H1 (cell line): ENCODE data around the gene TBC1D22B. TPM values are rescaled to one million over a fixed set of nuclear protein-coding genes. Genes with fewer than 3 reads are reported as not detected.

Source experiments
- CTCF ChIA-PET: fragments of 300-600 bp; sonication (Branson Sonifier 250); formaldehyde crosslinking; loops from one replicate; lab custom pipeline; 2021; ENCODE audit not compliant: partially characterized antibody; lab: Charles Lee
- POLR2A ChIA-PET: fragments of 300-600 bp; sonication (Branson Sonifier 250); formaldehyde crosslinking; loops from one replicate; lab custom pipeline; 2021; ENCODE audit warnings: inconsistent platforms; ENCODE audit not compliant: partially characterized antibody; lab: Charles Lee
- DNase-seq, 2 experiments: peaks; one replicate each; pipeline versions ENCODE4 v3.0.0 to v3.0.0-alpha.2; 2010 to 2022; ENCODE audit warnings: low spot score in 2 of 2, low read depth in 1 of 2, mixed read lengths in 1 of 2
- FAIRE-seq: peaks from 2 replicates; lab custom pipeline; 2011; peaks lifted over from hg19 to GRCh38; lab: Jason Lieb, UNC
- H2AFZ ChIP-seq: 2 replicates; pipeline ENCODE4 v1.8.1; 2012; ENCODE audit warnings: low read length, inconsistent platforms
- H2AK5ac ChIP-seq: 2 replicates; pipeline ENCODE4 v1.6.1; 2013; ENCODE audit warnings: low read depth, low read length
- H2BK120ac ChIP-seq: replicated peaks from 2 replicates; pipeline ENCODE3; 2013; ENCODE audit warnings: low read depth, low read length, inconsistent platforms
- H2BK12ac ChIP-seq: 2 replicates; pipeline ENCODE4 v1.6.1; 2013; ENCODE audit warnings: low read depth, low read length
- H2BK15ac ChIP-seq: 2 replicates; pipeline ENCODE4 v1.6.1; 2013; ENCODE audit warnings: low read length
- H2BK20ac ChIP-seq: 2 replicates; pipeline ENCODE4 v1.6.1; 2013; ENCODE audit warnings: low read length
- H2BK5ac ChIP-seq: 2 replicates; pipeline ENCODE4 v1.6.1; 2013; ENCODE audit warnings: low read depth, low read length
- H3K14ac ChIP-seq: 2 replicates; pipeline ENCODE4 v1.6.1; 2013; ENCODE audit warnings: inconsistent platforms; ENCODE audit not compliant: insufficient read length
- H3K18ac ChIP-seq: 2 replicates; pipeline ENCODE4 v1.6.1; 2013; ENCODE audit warnings: low read length; ENCODE audit errors: extremely low read depth
- H3K23ac ChIP-seq: 2 replicates; pipeline ENCODE4 v1.6.1; 2013; ENCODE audit warnings: inconsistent platforms; ENCODE audit not compliant: insufficient read length
- H3K23me2 ChIP-seq: 2 replicates; pipeline ENCODE4 v1.6.1; 2013; ENCODE audit warnings: low read depth, low read length
- H3K27ac ChIP-seq: 2 replicates; pipeline ENCODE4 v1.6.1; 2011; ENCODE audit warnings: low read depth, low read length, inconsistent platforms
- H3K27me3 ChIP-seq, 4 experiments: replicated peaks in 1 of 4; 1 replicate in 1 of 4; 2 replicates in 3 of 4; pipeline versions ENCODE4 v1.6.1 to v1.8.1; 2011 to 2013; ENCODE audit warnings: low read length in 3 of 4, mild to moderate bottlenecking in 3 of 4, inconsistent platforms in 2 of 4, mixed read lengths in 2 of 4, moderate library complexity in 1 of 4; ENCODE audit not compliant: control insufficient read depth in 3 of 4, insufficient read depth in 3 of 4; ENCODE audit errors: extremely low read depth in 1 of 4
- H3K36me3 ChIP-seq, 4 experiments: 2 replicates each; pipeline versions ENCODE4 v1.6.1 to v1.8.1; 2011 to 2013; ENCODE audit warnings: mild to moderate bottlenecking in 4 of 4, low read length in 3 of 4, moderate library complexity in 2 of 4, control low read depth in 1 of 4, inconsistent platforms in 1 of 4; ENCODE audit not compliant: insufficient read depth in 4 of 4, control insufficient read depth in 2 of 4
- H3K4ac ChIP-seq: replicated peaks from 2 replicates; pipeline ENCODE3; 2013; ENCODE audit warnings: low read length, low read depth, mixed read lengths, inconsistent platforms; ENCODE audit not compliant: insufficient read length
- H3K4me1 ChIP-seq, 4 experiments: replicated peaks in 1 of 4; 1 replicate in 1 of 4; 2 replicates in 3 of 4; pipeline versions ENCODE4 v1.6.1 to v1.8.1; 2011 to 2013; ENCODE audit warnings: low read length in 3 of 4, inconsistent platforms in 2 of 4, mixed read lengths in 1 of 4; ENCODE audit not compliant: insufficient read depth in 4 of 4, control insufficient read depth in 3 of 4
- H3K4me2 ChIP-seq, 2 experiments: 2 replicates each; pipeline versions ENCODE4 v1.6.1 to v1.8.1; 2011 to 2013; ENCODE audit warnings: low read depth in 2 of 2, low read length in 2 of 2, control low read depth in 1 of 2, inconsistent platforms in 1 of 2, mild to moderate bottlenecking in 1 of 2; ENCODE audit not compliant: insufficient read depth in 1 of 2
- H3K4me3 ChIP-seq, 4 experiments: fragments of 200-600, 300-600 bp in 1 of 4; sonication (generic), shearing (Covaris generic), sonication (Bioruptor Twin) in 1 of 4; 2 replicates each; pipeline versions ENCODE4 v1.5.1 to v1.8.1; 2011 to 2016; ENCODE audit warnings: low read length in 4 of 4, low read depth in 3 of 4, control low read depth in 2 of 4, inconsistent platforms in 2 of 4, mild to moderate bottlenecking in 2 of 4, mixed read lengths in 1 of 4, moderate library complexity in 1 of 4; ENCODE audit not compliant: insufficient read depth in 2 of 4; ENCODE audit errors: extremely low read depth in 1 of 4
- H3K56ac ChIP-seq: replicated peaks from 2 replicates; pipeline ENCODE3; 2013; ENCODE audit warnings: low read depth, mild to moderate bottlenecking, mixed read lengths, low read length, inconsistent platforms; ENCODE audit not compliant: insufficient read length
- H3K79me1 ChIP-seq: 2 replicates; pipeline ENCODE4 v1.6.1; 2013; ENCODE audit warnings: low read depth, low read length, control low read depth
- H3K79me2 ChIP-seq, 2 experiments: 2 replicates each; pipeline versions ENCODE4 v1.6.1 to v1.8.1; 2012 to 2013; ENCODE audit warnings: low read length in 2 of 2, mild to moderate bottlenecking in 2 of 2, inconsistent platforms in 1 of 2; ENCODE audit not compliant: insufficient read depth in 2 of 2, control insufficient read depth in 1 of 2
- H3K9ac ChIP-seq, 4 experiments: replicated peaks in 1 of 4; 1 replicate in 1 of 4; 2 replicates in 3 of 4; pipeline versions ENCODE4 v1.6.1 to v1.8.1; 2011 to 2013; ENCODE audit warnings: low read depth in 3 of 4, low read length in 3 of 4, control low read depth in 2 of 4, mild to moderate bottlenecking in 2 of 4, moderate library complexity in 2 of 4, inconsistent platforms in 1 of 4; ENCODE audit errors: extremely low read depth in 1 of 4
- H3K9me3 ChIP-seq, 2 experiments: 2 replicates each; pipeline versions ENCODE4 v1.6.1 to v1.8.1; 2012 to 2013; ENCODE audit warnings: mild to moderate bottlenecking in 2 of 2, moderate library complexity in 2 of 2, control low read depth in 1 of 2, inconsistent platforms in 1 of 2, low read depth in 1 of 2, low read length in 1 of 2, mixed read lengths in 1 of 2; ENCODE audit not compliant: insufficient read depth in 2 of 2
- H4K20me1 ChIP-seq, 2 experiments: replicated peaks in 1 of 2; 2 replicates each; pipeline versions ENCODE3 to v1.8.1; 2011 to 2013; ENCODE audit warnings: inconsistent platforms in 2 of 2, low read length in 2 of 2, mild to moderate bottlenecking in 1 of 2; ENCODE audit not compliant: insufficient read depth in 2 of 2, control insufficient read depth in 1 of 2
- H4K5ac ChIP-seq: 2 replicates; pipeline ENCODE4 v1.6.1; 2013; ENCODE audit warnings: low read length, low read depth, mixed read lengths, inconsistent platforms; ENCODE audit not compliant: insufficient read length
- H4K8ac ChIP-seq: 2 replicates; pipeline ENCODE4 v1.8.0; 2013; ENCODE audit warnings: mild to moderate bottlenecking, moderate library complexity, low read length, inconsistent platforms; ENCODE audit not compliant: insufficient read depth; ENCODE audit errors: extremely low read depth
- H4K91ac ChIP-seq: replicated peaks from 2 replicates; pipeline ENCODE3; 2013; ENCODE audit warnings: low read length, mixed read lengths, inconsistent platforms; ENCODE audit not compliant: insufficient read length
- CBX5 ChIP-seq: fragments of 300-800, 300-1000 bp; sonication (generic); IDR thresholded peaks from 2 replicates; pipeline ENCODE4 v1.7.1; 2016; ENCODE audit warnings: antibody characterized with exemption, low read length, low read depth
- CEBPB ChIP-seq: IDR thresholded peaks from 2 replicates; pipeline ENCODE4 v1.6.1; 2012; ENCODE audit warnings: low read depth, low read length
- GABPA ChIP-seq: IDR thresholded peaks from 2 replicates; pipeline ENCODE4 v1.6.1; 2011; ENCODE audit warnings: mild to moderate bottlenecking, low read length, moderate library complexity, borderline replicate concordance; ENCODE audit not compliant: insufficient read depth
- MAFK ChIP-seq: IDR thresholded peaks from 2 replicates; pipeline ENCODE4 v1.6.1; 2012; ENCODE audit warnings: low read depth, mild to moderate bottlenecking, improper control_type of control experiment, low read length
- SIX5 ChIP-seq: IDR thresholded peaks from 2 replicates; pipeline ENCODE4 v1.6.1; 2011; ENCODE audit warnings: mild to moderate bottlenecking, low read depth, low read length
- SP1 ChIP-seq: IDR thresholded peaks from 2 replicates; pipeline ENCODE4 v1.6.1; 2011; ENCODE audit warnings: low read depth, low read length
- SUZ12 ChIP-seq: fragments of 200-600 bp; sonication (generic); IDR thresholded peaks from 2 replicates; pipeline ENCODE4 v1.6.1; 2012; ENCODE audit warnings: mild to moderate bottlenecking, inconsistent platforms, low read length, moderate library complexity, mixed read lengths
- WGBS, 2 experiments: shearing (Covaris generic) in 1 of 2; methylation state at CpG; one replicate each; pipeline versions ENCODE4 v1.1.6 to v1.1.7; 2013 to 2015; ENCODE audit warnings: low lambda C conversion rate in 2 of 2, mixed read lengths in 2 of 2, inconsistent platforms in 1 of 2, low coverage in 1 of 2, missing lambda C conversion rate in 1 of 2; ENCODE audit not compliant: insufficient replicate concordance in 2 of 2, insufficient coverage in 1 of 2, insufficient read length in 1 of 2; ENCODE audit errors: extremely low coverage in 1 of 2, missing lambda C conversion rate in 1 of 2; 5-methylcytosine and 5-hydroxymethylcytosine counted together
- polyA plus RNA-seq, 7 experiments: library from polyadenylated mRNA; depleted of rRNA in 3 of 7; stranded (reverse) in 5 of 7; unstranded in 2 of 7; fragments of >200 nt in 5 of 7; fragments of 200-250 nt in 2 of 7; gene quantifications; 1 replicate in 5 of 7; 2 replicates in 1 of 7; 4 replicates in 1 of 7; pipeline versions ENCODE4 v1.2.1 to v1.2.3, GENCODE V29; 2011 to 2013; ENCODE audit warnings: missing spikeins in 2 of 7, mixed read lengths in 2 of 7
- total RNA-seq: library from RNA; stranded (reverse); fragmentation: NEBNext Ultra II Directional; extraction: Animal tissue kit (Norgen Biotek cat#: 25700); gene quantifications from 2 replicates; pipeline ENCODE4 v1.2.1, GENCODE V29; 2021
- TF ChIP-seq, protein P1 (sequence below): IDR thresholded peaks from 2 replicates; pipeline ENCODE4 v1.6.1; 2012; ENCODE audit warnings: inconsistent platforms
- TF ChIP-seq, protein P2 (sequence below): IDR thresholded peaks from 2 replicates; pipeline ENCODE4 v1.6.1; 2012; ENCODE audit warnings: inconsistent platforms
- TF ChIP-seq, protein P3 (sequence below): IDR thresholded peaks from 2 replicates; pipeline ENCODE4 v1.6.1; 2012; ENCODE audit warnings: low read length, inconsistent platforms

The TBC1D22B gene
- total and polyA plus RNA-seq, 2 of the 8 experiments (the other 6 are each of a cell fraction or from before 2014, with no cell fraction given): 10.1 to 17.4 TPM

DNA sequence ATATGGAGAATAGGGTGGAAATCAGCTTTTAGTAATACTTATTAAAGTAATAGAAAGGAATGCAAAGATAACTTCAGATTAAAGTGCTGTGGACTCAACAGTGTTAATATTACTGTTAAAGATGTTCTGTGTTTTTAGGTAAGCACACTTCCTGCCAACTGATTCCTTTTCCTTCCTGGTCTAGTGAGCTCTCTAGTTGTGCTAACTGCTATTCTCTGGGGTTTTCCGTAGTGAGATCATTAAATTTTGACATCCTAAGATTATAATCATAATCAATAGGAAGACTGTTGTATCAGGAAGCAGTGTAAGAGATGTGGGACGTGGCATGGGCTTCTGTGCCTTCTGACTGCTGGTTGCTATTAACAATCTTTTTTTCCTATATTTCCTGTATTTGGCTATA, 1.6 kb downstream of the TBC1D22B start:
- H3K36me3 ChIP-seq: no peaks in the 10 kb centered on the region
- no peak overlapping the region for H2BK12ac ChIP-seq
- no peak overlapping the region for H4K8ac ChIP-seq
- no peaks in the 10 kb centered on the region for H3K27me3 ChIP-seq
- no peak overlapping the region for H3K9ac ChIP-seq
- no peak overlapping the region for H3K27ac ChIP-seq
- H4K5ac ChIP-seq: no peak overlapping the region
- ChIA-PET CTCF (interaction anchor here (0.6 to 1.2 kb wide), 2 partner anchors 13 to 232 kb away, joined by 3 to 4 read pairs; no protein-coding TSS in a partner anchor), POLR2A (interaction anchor here (1.7 kb wide), 1 partner anchor 54 kb away, joined by 3 read pairs; no protein-coding TSS in a partner anchor)
- no peak overlapping the region for H2BK20ac ChIP-seq
- no peak overlapping the region for H2BK120ac ChIP-seq
- H3K9me3 ChIP-seq: no peaks in the 10 kb centered on the region
- peak overlapping the region; percentile 67 to 89; a peak in 2 of 4 replicates for H3K4me2 ChIP-seq
- 80% methylated on average over 2 of the region's 2 CpGs; no CpG with 5 or more reads in 1 of the 2 experiments for WGBS, 2 experiments
- H4K91ac ChIP-seq: no peak overlapping the region
- no peak overlapping the region for H2BK5ac ChIP-seq
- H3K14ac ChIP-seq: no peak overlapping the region
- no peak overlapping the region for H3K23ac ChIP-seq
- 0 out of 2 replicates have a peak, but pooled peaks cover 2% of the 10 kb centered on the region for H3K79me1 ChIP-seq
- TF ChIP-seq MAFK: no peak
- TF ChIP-seq SIX5: no peak
- TF ChIP-seq, protein P1, sequence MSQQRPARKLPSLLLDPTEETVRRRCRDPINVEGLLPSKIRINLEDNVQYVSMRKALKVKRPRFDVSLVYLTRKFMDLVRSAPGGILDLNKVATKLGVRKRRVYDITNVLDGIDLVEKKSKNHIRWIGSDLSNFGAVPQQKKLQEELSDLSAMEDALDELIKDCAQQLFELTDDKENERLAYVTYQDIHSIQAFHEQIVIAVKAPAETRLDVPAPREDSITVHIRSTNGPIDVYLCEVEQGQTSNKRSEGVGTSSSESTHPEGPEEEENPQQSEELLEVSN: no peak
- TF ChIP-seq, protein P2, sequence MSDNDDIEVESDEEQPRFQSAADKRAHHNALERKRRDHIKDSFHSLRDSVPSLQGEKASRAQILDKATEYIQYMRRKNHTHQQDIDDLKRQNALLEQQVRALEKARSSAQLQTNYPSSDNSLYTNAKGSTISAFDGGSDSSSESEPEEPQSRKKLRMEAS: no peak
- no peak for TF ChIP-seq CBX5
- no peak for TF ChIP-seq SP1
- TF ChIP-seq GABPA: no peak
- no peak for TF ChIP-seq CEBPB
- no peak for TF ChIP-seq SUZ12
- TF ChIP-seq, protein P3, sequence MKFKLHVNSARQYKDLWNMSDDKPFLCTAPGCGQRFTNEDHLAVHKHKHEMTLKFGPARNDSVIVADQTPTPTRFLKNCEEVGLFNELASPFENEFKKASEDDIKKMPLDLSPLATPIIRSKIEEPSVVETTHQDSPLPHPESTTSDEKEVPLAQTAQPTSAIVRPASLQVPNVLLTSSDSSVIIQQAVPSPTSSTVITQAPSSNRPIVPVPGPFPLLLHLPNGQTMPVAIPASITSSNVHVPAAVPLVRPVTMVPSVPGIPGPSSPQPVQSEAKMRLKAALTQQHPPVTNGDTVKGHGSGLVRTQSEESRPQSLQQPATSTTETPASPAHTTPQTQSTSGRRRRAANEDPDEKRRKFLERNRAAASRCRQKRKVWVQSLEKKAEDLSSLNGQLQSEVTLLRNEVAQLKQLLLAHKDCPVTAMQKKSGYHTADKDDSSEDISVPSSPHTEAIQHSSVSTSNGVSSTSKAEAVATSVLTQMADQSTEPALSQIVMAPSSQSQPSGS: no peak
- H3K23me2 ChIP-seq: peaks cover 7% of the 10 kb centered on the region
- H3K4me1 ChIP-seq: peaks cover 0 to 4% (median 3%) of the 10 kb centered on the region in 4 experiments; a peak in 3 of 7 replicates
- H3K18ac ChIP-seq: no peak overlapping the region
- no peak overlapping the region for H3K56ac ChIP-seq
- peaks cover 0 to 58% of the 10 kb centered on the region in 2 experiments; a peak in 2 of 4 replicates for H3K79me2 ChIP-seq
- FAIRE-seq (no peak), DNase-seq (no peak)
- peak overlapping the region in 2 of 4 experiments; percentile 94; a peak in 3 of 8 replicates for H3K4me3 ChIP-seq
- H2AFZ ChIP-seq: no peak overlapping the region
- no peak overlapping the region for H2BK15ac ChIP-seq
- H2AK5ac ChIP-seq: no peak overlapping the region
- no peak overlapping the region for H3K4ac ChIP-seq
- H4K20me1 ChIP-seq: no peaks in the 10 kb centered on the region
